HEK293T (cell line): ENCODE data around the gene SAT2.

Source experiments
- BHLHE40 ChIP-seq: fragments of 450-650 bp; IDR thresholded peaks from 2 replicates; pipeline ENCODE4 v1.6.1; 2016; ENCODE audit warnings: mild to moderate bottlenecking, moderate library complexity, borderline replicate concordance
- FOXA1 ChIP-seq: fragments of 450-650 bp; IDR thresholded peaks from 2 replicates; pipeline ENCODE4 v1.6.1; 2016; ENCODE audit warnings: mild to moderate bottlenecking
- SUZ12 ChIP-seq: fragments of 450-650 bp; IDR thresholded peaks from 2 replicates; pipeline ENCODE4 v1.6.1; 2016; ENCODE audit warnings: mild to moderate bottlenecking
- TARDBP ChIP-seq: fragments of 450-650 bp; IDR thresholded peaks from 2 replicates; pipeline ENCODE4 v1.6.1; 2016
- ZNF384 ChIP-seq: fragments of 450-650 bp; IDR thresholded peaks from 2 replicates; pipeline ENCODE4 v1.6.1; 2016

DNA sequence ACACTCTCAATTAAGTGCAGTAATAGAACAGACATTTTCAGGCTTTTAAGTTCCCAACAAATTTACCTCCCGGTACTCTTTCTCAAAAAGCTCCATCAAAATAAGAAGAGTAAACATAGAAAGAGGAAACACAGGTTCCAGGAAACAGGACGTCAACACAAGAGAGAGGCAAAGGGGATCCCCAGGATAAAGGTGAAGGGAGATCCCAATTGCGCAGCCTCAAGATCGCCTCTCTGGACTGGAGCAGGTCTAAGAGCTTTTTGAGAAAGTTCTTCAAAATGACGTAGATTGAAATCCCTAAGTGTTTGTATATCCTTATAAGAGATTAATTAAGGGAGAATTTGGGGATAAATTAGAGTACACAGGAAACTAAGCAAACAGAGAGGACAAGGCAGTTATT, 9.0 kb downstream of the SAT2 start:
- TF ChIP-seq FOXA1, result no peak
- no peak for TF ChIP-seq BHLHE40
- no peak for TF ChIP-seq ZNF384
- no peak for TF ChIP-seq SUZ12
- TF ChIP-seq TARDBP, result no peak
